ENCODE measurements around the gene PLCL1.

Gene PLCL1

GRCh38 chr2:197927994-197928393, 123.6 kb downstream of the PLCL1 start:
- DNase-seq (ENCODE audit: low spot score) = no peak

- DNase-seq (ENCODE audit: low spot score) = no peak
These were observed 124.9 kb downstream of the PLCL1 start for GRCh38 chr2:197929008-197929885.

- no peak for DNase-seq (ENCODE audit: low spot score)
These were observed 125.5 kb downstream of the PLCL1 start for GRCh38 chr2:197929886-197930227.

- no peak for DNase-seq (ENCODE audit: low spot score)
These were observed 126.3 kb downstream of the PLCL1 start for GRCh38 chr2:197930570-197931278.

GRCh38 chr2:197931661-197932312, 127.4 kb downstream of the PLCL1 start:
- DNase-seq (ENCODE audit: low spot score) = no peak

GRCh38 chr2:197932374-197932773, 128.0 kb downstream of the PLCL1 start:
- DNase-seq (ENCODE audit: low spot score) = no peak

- DNase-seq (ENCODE audit: low spot score) = no peak
These were observed 130.0 kb downstream of the PLCL1 start for GRCh38 chr2:197934261-197934933.

- DNase-seq (ENCODE audit: low spot score) = no peak
These were observed 130.5 kb downstream of the PLCL1 start for GRCh38 chr2:197934934-197935289.

GRCh38 chr2:197937814-197938213, 133.4 kb downstream of the PLCL1 start:
- no peak for DNase-seq (ENCODE audit: low spot score)

GRCh38 chr2:197938555-197938954, 134.2 kb downstream of the PLCL1 start:
- no peak for DNase-seq (ENCODE audit: low spot score)

- no peak for DNase-seq (ENCODE audit: low spot score)
These were observed 135.4 kb downstream of the PLCL1 start for GRCh38 chr2:197939787-197940186.

GRCh38 chr2:197940382-197940781, 136.0 kb downstream of the PLCL1 start:
- DNase-seq (ENCODE audit: low spot score) = no peak

- no peak for DNase-seq (ENCODE audit: low spot score)
These were observed 137.3 kb downstream of the PLCL1 start for GRCh38 chr2:197941715-197942114.

- no peak for DNase-seq (ENCODE audit: low spot score)
These were observed 139.3 kb downstream of the PLCL1 start for GRCh38 chr2:197943731-197944130.

GRCh38 chr2:197944416-197945096, 140.2 kb downstream of the PLCL1 start:
- no peak for DNase-seq (ENCODE audit: low spot score)

GRCh38 chr2:197946562-197946961, 142.2 kb downstream of the PLCL1 start:
- DNase-seq (ENCODE audit: low spot score) = no peak

- DNase-seq (ENCODE audit: low spot score) = no peak
These were observed 142.9 kb downstream of the PLCL1 start for GRCh38 chr2:197947219-197947757.

GRCh38 chr2:197949224-197949623, 144.8 kb downstream of the PLCL1 start:
- DNase-seq (ENCODE audit: low spot score) = no peak

- no peak for DNase-seq (ENCODE audit: low spot score)
These were observed 145.6 kb downstream of the PLCL1 start for GRCh38 chr2:197950006-197950405.

GRCh38 chr2:197950724-197951123, 146.3 kb downstream of the PLCL1 start:
- no peak for DNase-seq (ENCODE audit: low spot score)

GRCh38 chr2:197952540-197953202, 148.3 kb downstream of the PLCL1 start:
- DNase-seq (ENCODE audit: low spot score) = no peak
